Esophagus squamous epithelium (tissue), 5 donors: Measurements from ENCODE around the gene LILRA2. TPM values are rescaled to one million over a fixed set of nuclear protein-coding genes. Genes with fewer than 3 reads are reported as not detected.

Experiments
- DNase-seq: peaks from one replicate; lab custom pipeline; 2025; lab: John Stamatoyannopoulos, UW
- H3K27ac ChIP-seq, 4 donors: fragments of 200-600 bp; sonication (generic); one replicate each; pipeline ENCODE4 v1.5.1; 2016 to 2019; ENCODE audit warnings: mild to moderate bottlenecking in 1 of 4
- H3K27me3 ChIP-seq, 4 donors: fragments of 200-600 bp; sonication (generic); 1 replicate in 3 of 4; 2 replicates in 1 of 4; pipeline versions ENCODE4 v1.5.1 to v1.6.0; 2017 to 2021; ENCODE audit warnings: antibody characterized with exemption in 1 of 4
- H3K36me3 ChIP-seq, 3 donors: fragments of 200-600 bp; sonication (generic); one replicate each; pipeline ENCODE4 v1.5.1; 2016 to 2019
- H3K4me1 ChIP-seq, 3 donors: fragments of 200-600 bp; sonication (generic); one replicate each; pipeline ENCODE4 v1.5.1; 2017 to 2019
- H3K4me3 ChIP-seq, 4 donors: fragments of 200-600 bp; sonication (generic); 1 replicate in 3 of 4; 2 replicates in 1 of 4; pipeline ENCODE4 v1.5.1; 2016 to 2019; ENCODE audit warnings: mild to moderate bottlenecking in 2 of 4, moderate library complexity in 1 of 4
- H3K9me3 ChIP-seq, 3 donors: fragments of 200-600 bp; sonication (generic); one replicate each; pipeline ENCODE4 v1.5.1; 2016 to 2019
- CTCF ChIP-seq, 6 experiments: fragments of 450-650 bp in 4 of 6; fragments of 200-600 bp in 2 of 6; sonication (generic) in 2 of 6; IDR thresholded peaks; one replicate each; pipeline ENCODE4 v1.5.1; 2016 to 2019; ENCODE audit warnings: antibody characterized with exemption in 6 of 6, mild to moderate bottlenecking in 4 of 6, moderate library complexity in 4 of 6
- POLR2A ChIP-seq, 4 donors: fragments of 450-650 bp; IDR thresholded peaks; one replicate each; pipeline ENCODE4 v1.6.1; 2017; ENCODE audit warnings: antibody characterized with exemption in 4 of 4, mild to moderate bottlenecking in 4 of 4, moderate library complexity in 3 of 4
- WGBS, 2 donors: methylation state at CpG; one replicate each; pipeline ENCODE4 v1.1.5; 2018; 5-methylcytosine and 5-hydroxymethylcytosine counted together
- intact Hi-C: fragments of 100-400 bp; cut with DNase I; formaldehyde crosslinking; loops from one replicate; pipeline ENCODE4 v1.15.0; 2022
- total RNA-seq, 4 donors: library from RNA; depleted of rRNA; stranded (reverse); fragments of >200 nt; gene quantifications; one replicate each; pipeline ENCODE4 v1.1.0, GENCODE V29; 2016
- donor health status: DM: yes; HTN: yes; CAD: no.

Gene LILRA2
- total RNA-seq, 4 donors from 2014 or later: 0.11 to 0.76 (median 0.53) TPM; not detected in 1

- Histone ChIP-seq H3K4me1 (no peaks in the 10 kb centered on the region), H3K36me3 (no peaks in the 10 kb centered on the region), H3K27me3 (peaks cover 0 to 17% (median 0%) of the 10 kb centered on the region in 4 donors), H3K4me3 (no peak overlapping the region), H3K9me3 (peaks cover 0 to 16% (median 0%) of the 10 kb centered on the region in 3 donors), H3K27ac (no peak overlapping the region)
- no peak for TF ChIP-seq CTCF (IDR thresholded peaks at IDR 0.05)
- TF ChIP-seq POLR2A (IDR thresholded peaks at IDR 0.05): no peak
- intact Hi-C loops: no loop called here
- no peak for DNase-seq
- 29 to 38% methylated on average over 3 of the region's 4 CpGs for WGBS, 2 donors
Measured at GRCh38 chr19:54606230-54606629, 32.6 kb downstream of the LILRA2 start.

GRCh38 chr19:54606891-54607784, 33.5 kb downstream of the LILRA2 start:
- peaks cover 0 to 16% (median 0%) of the 10 kb centered on the region in 3 donors for H3K9me3 ChIP-seq
- 67 to 71% methylated on average over 14 to 15 of the region's 16 CpGs for WGBS, 2 donors
- H3K27me3 ChIP-seq: peaks cover 0 to 17% (median 0%) of the 10 kb centered on the region in 4 donors
- no peaks in the 10 kb centered on the region for H3K4me1 ChIP-seq
- DNase-seq: no peak
- intact Hi-C loops: no loop called here
- no peak overlapping the region for H3K4me3 ChIP-seq
- TF ChIP-seq CTCF (IDR thresholded peaks at IDR 0.05): no peak
- no peak for TF ChIP-seq POLR2A (IDR thresholded peaks at IDR 0.05)
- no peak overlapping the region for H3K27ac ChIP-seq
- no peaks in the 10 kb centered on the region for H3K36me3 ChIP-seq

GRCh38 chr19:54607785-54608150, 34.2 kb downstream of the LILRA2 start:
- Histone ChIP-seq H3K36me3 (no peaks in the 10 kb centered on the region), H3K4me1 (no peaks in the 10 kb centered on the region), H3K27me3 (peaks cover 0 to 17% (median 0%) of the 10 kb centered on the region in 4 donors), H3K27ac (no peak overlapping the region), H3K9me3 (peaks cover 0 to 16% (median 0%) of the 10 kb centered on the region in 3 donors), H3K4me3 (no peak overlapping the region)
- DNase-seq: no peak
- 68% methylated on average over 4 of the region's 5 CpGs; no CpG with 5 or more reads in 1 of the 2 donors for WGBS, 2 donors
- TF ChIP-seq POLR2A (IDR thresholded peaks at IDR 0.05): no peak
- TF ChIP-seq CTCF (IDR thresholded peaks at IDR 0.05): no peak
- intact Hi-C loops: no loop called here

- peaks cover 0 to 16% (median 0%) of the 10 kb centered on the region in 3 donors for H3K9me3 ChIP-seq
- no peaks in the 10 kb centered on the region for H3K4me1 ChIP-seq
- intact Hi-C loops: no loop called here
- 64 to 77% methylated on average over 2 to 7 of the region's 7 CpGs for WGBS, 2 donors
- peaks cover 0 to 17% (median 0%) of the 10 kb centered on the region in 4 donors for H3K27me3 ChIP-seq
- no peak overlapping the region for H3K27ac ChIP-seq
- TF ChIP-seq CTCF (IDR thresholded peaks at IDR 0.05) (no peak), POLR2A (IDR thresholded peaks at IDR 0.05) (no peak)
- H3K36me3 ChIP-seq: no peaks in the 10 kb centered on the region
- DNase-seq: no peak
- no peak overlapping the region for H3K4me3 ChIP-seq
Measured at GRCh38 chr19:54608205-54608604, 34.6 kb downstream of the LILRA2 start.

GRCh38 chr19:54608792-54609191, 35.2 kb downstream of the LILRA2 start:
- no peak for TF ChIP-seq CTCF (IDR thresholded peaks at IDR 0.05)
- TF ChIP-seq POLR2A (IDR thresholded peaks at IDR 0.05): no peak
- Histone ChIP-seq H3K4me1 (no peaks in the 10 kb centered on the region), H3K27me3 (peaks cover 0 to 17% (median 0%) of the 10 kb centered on the region in 4 donors), H3K9me3 (peaks cover 0 to 16% (median 0%) of the 10 kb centered on the region in 3 donors), H3K36me3 (no peaks in the 10 kb centered on the region), H3K27ac (no peak overlapping the region), H3K4me3 (no peak overlapping the region)
- 70 to 93% methylated on average over 2 to 10 of the region's 15 CpGs for WGBS, 2 donors
- intact Hi-C loops: no loop called here
- no peak for DNase-seq
